H1 (cell line): ENCODE measurements around the gene ATP6V1C2. TPM values are rescaled to one million over a fixed set of nuclear protein-coding genes. Genes with fewer than 3 reads are reported as not detected.

ENCODE experiments used
- ASH2L ChIP-seq: fragments of 200-600, 300-600 bp; sonication (generic); IDR thresholded peaks from one replicate; pipeline ENCODE4 v1.7.1; 2017; ENCODE audit warnings: low read length
- ATF3 ChIP-seq: IDR thresholded peaks from 2 replicates; pipeline ENCODE4 v1.6.1; 2011; ENCODE audit warnings: low read depth, mild to moderate bottlenecking, low read length; ENCODE audit not compliant: insufficient read depth
- RFX5 ChIP-seq: IDR thresholded peaks from 2 replicates; pipeline ENCODE4 v1.6.1; 2011; ENCODE audit warnings: low read depth, low read length, improper control_type of control experiment, borderline replicate concordance
- polyA plus RNA-seq, 7 experiments: library from polyadenylated mRNA; depleted of rRNA in 3 of 7; stranded (reverse) in 5 of 7; unstranded in 2 of 7; fragments of >200 nt in 5 of 7; fragments of 200-250 nt in 2 of 7; gene quantifications; 1 replicate in 5 of 7; 2 replicates in 1 of 7; 4 replicates in 1 of 7; pipeline versions ENCODE4 v1.2.1 to v1.2.3, GENCODE V29; 2011 to 2013; ENCODE audit warnings: missing spikeins in 2 of 7, mixed read lengths in 2 of 7
- total RNA-seq: library from RNA; stranded (reverse); fragmentation: NEBNext Ultra II Directional; extraction: Animal tissue kit (Norgen Biotek cat#: 25700); gene quantifications from 2 replicates; pipeline ENCODE4 v1.2.1, GENCODE V29; 2021

ATP6V1C2 gene
- total and polyA plus RNA-seq, 2 of the 8 experiments (the other 6 are each of a cell fraction or from before 2014, with no cell fraction given) = 0.29 to 0.74 TPM

DNA sequence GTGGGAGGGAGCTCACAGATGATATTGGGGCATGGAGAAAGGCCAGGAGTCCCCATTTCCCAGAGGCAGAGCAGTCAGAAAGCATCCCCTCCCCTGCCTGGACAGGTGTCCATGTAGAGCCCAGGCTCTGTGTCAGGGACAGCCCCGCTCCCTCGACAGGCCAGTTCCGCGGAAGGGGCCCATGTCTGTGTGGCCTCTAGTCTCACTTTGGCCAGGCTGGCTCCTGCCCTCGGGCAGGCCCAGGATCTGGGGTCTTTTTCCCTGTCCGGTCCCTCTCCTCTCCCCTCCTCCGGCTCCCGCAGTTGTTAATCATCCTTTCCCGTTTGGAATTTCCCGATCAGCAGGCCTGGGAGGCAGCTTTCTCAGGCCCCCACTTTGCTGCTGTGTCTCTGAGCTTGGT, 111.6 kb downstream of the ATP6V1C2 start (continued):
- no peak for TF ChIP-seq ATF3
- TF ChIP-seq RFX5 = no peak
- TF ChIP-seq ASH2L = no peak
- TF ChIP-seq, all 59 proteins: peak for 0
